Measurements from ENCODE around the gene HEYL. TPM values are rescaled to one million over a fixed set of nuclear protein-coding genes. Genes with fewer than 3 reads are reported as not detected.

HEYL gene
- total RNA-seq, 3 donors from 2014 or later: 2.1 to 5.2 (median 2.3) TPM

GRCh38 chr1:39650431-39650830 is 11.0 kb upstream of the HEYL start:
- H3K9me3 ChIP-seq: no peaks in the 10 kb centered on the region
- H3K36me3 ChIP-seq: no peaks in the 10 kb centered on the region
- DNase-seq (ENCODE audit: low spot score in 2 of 2): no peak
- H3K27me3 ChIP-seq: no peaks in the 10 kb centered on the region
- no peak overlapping the region for H3K27ac ChIP-seq
- H3K4me3 ChIP-seq: no peak overlapping the region
- H3K4me1 ChIP-seq: no peaks in the 10 kb centered on the region
- TF ChIP-seq POLR2AphosphoS5 (IDR thresholded peaks at IDR 0.05): no peak
- no peak for TF ChIP-seq CTCF (IDR thresholded peaks at IDR 0.05)
- no peak for TF ChIP-seq POLR2A (IDR thresholded peaks at IDR 0.05)
- intact Hi-C loops (cut with DNase I; ENCODE audit: low total_unique reads): loop anchor here (2.0 to 5.0 kb wide), 2 partner anchors 42 to 107 kb away; no protein-coding TSS in a partner anchor

- no peaks in the 10 kb centered on the region for H3K36me3 ChIP-seq
- intact Hi-C loops (cut with DNase I; ENCODE audit: low total_unique reads): loop anchor here (2.0 to 5.0 kb wide), 2 partner anchors 41 to 108 kb away; no protein-coding TSS in a partner anchor
- DNase-seq (ENCODE audit: low spot score in 2 of 2): no peak
These were observed 10.3 kb upstream of the HEYL start for GRCh38 chr1:39649636-39650185.

GRCh38 chr1:39648496-39648895 is 9.1 kb upstream of the HEYL start:
- no peaks in the 10 kb centered on the region for H3K36me3 ChIP-seq
- no peaks in the 10 kb centered on the region for H3K27me3 ChIP-seq
- intact Hi-C loops (cut with DNase I; ENCODE audit: low total_unique reads): no loop called here
- H3K9me3 ChIP-seq: no peaks in the 10 kb centered on the region
- no peak for DNase-seq (ENCODE audit: low spot score in 2 of 2)
- no peak for TF ChIP-seq CTCF (IDR thresholded peaks at IDR 0.05)
- TF ChIP-seq POLR2A (IDR thresholded peaks at IDR 0.05): no peak
- no peak for TF ChIP-seq POLR2AphosphoS5 (IDR thresholded peaks at IDR 0.05)
- no peak overlapping the region for H3K4me3 ChIP-seq
- H3K4me1 ChIP-seq: no peaks in the 10 kb centered on the region
- H3K27ac ChIP-seq: no peak overlapping the region

More at GRCh38 chr1:39649636-39650185, 10.3 kb upstream of the HEYL start:
- TF ChIP-seq POLR2A (IDR thresholded peaks at IDR 0.05) (no peak), POLR2AphosphoS5 (IDR thresholded peaks at IDR 0.05) (no peak), CTCF (IDR thresholded peaks at IDR 0.05) (no peak)
- Histone ChIP-seq H3K9me3 (no peaks in the 10 kb centered on the region), H3K4me1 (no peaks in the 10 kb centered on the region), H3K4me3 (no peak overlapping the region), H3K27ac (no peak overlapping the region), H3K27me3 (no peaks in the 10 kb centered on the region)

GRCh38 chr1:39647247-39647646 is 7.8 kb upstream of the HEYL start:
- H3K4me1 ChIP-seq: no peaks in the 10 kb centered on the region
- H3K36me3 ChIP-seq: no peaks in the 10 kb centered on the region
- H3K27me3 ChIP-seq: no peaks in the 10 kb centered on the region
- TF ChIP-seq CTCF (IDR thresholded peaks at IDR 0.05) (no peak), POLR2A (IDR thresholded peaks at IDR 0.05) (no peak), POLR2AphosphoS5 (IDR thresholded peaks at IDR 0.05) (no peak)
- H3K4me3 ChIP-seq: no peak overlapping the region
- DNase-seq (ENCODE audit: low spot score in 2 of 2): no peak
- intact Hi-C loops (cut with DNase I; ENCODE audit: low total_unique reads): no loop called here
- H3K27ac ChIP-seq: peak overlapping the region in 1 of 2 donors; percentile 68
- H3K9me3 ChIP-seq: no peaks in the 10 kb centered on the region

GRCh38 chr1:39646232-39647081 is 7.0 kb upstream of the HEYL start:
- TF ChIP-seq POLR2AphosphoS5 (IDR thresholded peaks at IDR 0.05): peak in 1 of 3 donors; percentile 74
- no peak for TF ChIP-seq POLR2A (IDR thresholded peaks at IDR 0.05)
- no peak for TF ChIP-seq CTCF (IDR thresholded peaks at IDR 0.05)
- peak overlapping the region in 1 of 2 donors; percentile 68 for H3K27ac ChIP-seq
- no peak overlapping the region for H3K4me3 ChIP-seq
- H3K27me3 ChIP-seq: no peaks in the 10 kb centered on the region
- intact Hi-C loops (cut with DNase I; ENCODE audit: low total_unique reads): no loop called here
- DNase-seq (ENCODE audit: low spot score in 2 of 2): peak in 1 of 2 donors; percentile 28
- no peaks in the 10 kb centered on the region for H3K9me3 ChIP-seq
- H3K36me3 ChIP-seq: no peaks in the 10 kb centered on the region
- H3K4me1 ChIP-seq: no peaks in the 10 kb centered on the region
